IPS DF 4.7 (cell line): ENCODE measurements around the gene SKAP1.
"Not testable (repeated sequence)": the region's sequence is repeated elsewhere in the genome, so short reads cannot be mapped to it uniquely, and the experiment has no call there.

ENCODE experiments used
- DNase-seq: peaks from one replicate; pipeline ENCODE4 v3.0.0-alpha.2; 2013; ENCODE audit warnings: low spot score; ENCODE audit errors: extremely low read depth

SKAP1 gene

GRCh38 chr17:48373130-48373830, 56.7 kb downstream of the SKAP1 start:
- no peak for DNase-seq

DNA sequence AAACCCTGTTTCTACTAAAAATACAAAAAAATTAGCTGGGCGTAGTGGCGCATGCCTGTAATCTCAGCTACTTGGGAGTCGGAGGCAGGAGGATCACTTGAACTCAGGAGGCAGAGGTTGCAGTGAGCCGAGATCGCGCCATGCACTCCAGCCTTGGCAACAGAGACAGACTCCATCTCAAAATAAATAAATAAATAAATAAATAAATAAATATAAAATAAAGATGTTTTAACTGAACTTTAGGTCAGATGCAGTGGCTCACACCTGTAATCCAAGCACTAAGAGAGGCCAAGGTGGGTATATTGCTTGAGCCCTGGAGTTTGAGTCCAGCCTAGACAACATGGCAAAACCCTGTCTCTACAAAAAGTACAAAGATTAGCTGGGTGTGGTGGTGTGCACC, 61.0 kb downstream of the SKAP1 start:
- DNase-seq: not testable (repeated sequence)

DNA sequence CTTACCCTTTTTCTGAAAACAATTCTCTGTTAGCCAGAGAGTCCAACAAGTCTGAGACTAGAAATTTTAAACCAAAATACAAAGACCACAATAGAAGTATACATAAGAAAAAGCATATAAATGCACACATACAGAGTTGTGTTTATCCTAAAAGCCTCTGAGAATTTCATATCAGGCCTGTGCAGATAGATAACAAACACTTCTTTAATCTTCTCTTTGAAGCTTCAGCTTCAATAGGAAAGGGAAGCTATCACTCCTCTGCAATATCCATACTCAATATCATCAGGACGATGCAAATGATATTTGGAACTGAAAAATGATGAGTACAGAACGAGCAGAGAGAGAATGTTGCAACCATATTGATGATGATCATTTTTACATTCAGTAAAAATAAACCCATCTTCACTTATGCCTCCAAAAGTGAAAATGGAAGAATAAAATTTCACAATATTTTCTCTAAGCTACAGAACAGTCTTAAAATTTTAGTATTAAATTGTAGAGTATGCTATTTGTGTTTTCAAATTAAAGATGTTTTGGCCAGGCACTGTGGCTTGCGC, 61.6 kb downstream of the SKAP1 start:
- no peak for DNase-seq

DNA sequence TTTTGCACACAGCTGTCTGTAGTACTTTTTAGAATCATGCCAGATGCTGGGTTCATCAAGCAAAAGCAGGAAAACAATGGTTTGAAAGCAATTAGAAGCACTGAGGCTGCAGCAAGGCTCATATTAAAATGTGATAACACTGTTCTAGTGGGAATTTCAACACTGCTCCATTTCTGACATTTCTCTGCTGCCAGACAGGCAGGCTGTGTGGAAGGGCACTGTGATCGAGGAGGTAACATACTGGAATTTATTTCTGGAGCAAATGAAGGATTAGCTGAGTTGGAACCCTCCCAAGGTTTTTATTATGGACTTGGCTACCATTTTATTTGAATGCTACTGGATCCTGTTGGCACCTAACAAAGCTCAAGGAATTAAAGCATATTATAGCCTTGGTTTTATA, 66.9 kb downstream of the SKAP1 start:
- DNase-seq: no peak

- not testable (repeated sequence) for DNase-seq
Measured at GRCh38 chr17:48360861-48361633, 69.0 kb downstream of the SKAP1 start.

DNA sequence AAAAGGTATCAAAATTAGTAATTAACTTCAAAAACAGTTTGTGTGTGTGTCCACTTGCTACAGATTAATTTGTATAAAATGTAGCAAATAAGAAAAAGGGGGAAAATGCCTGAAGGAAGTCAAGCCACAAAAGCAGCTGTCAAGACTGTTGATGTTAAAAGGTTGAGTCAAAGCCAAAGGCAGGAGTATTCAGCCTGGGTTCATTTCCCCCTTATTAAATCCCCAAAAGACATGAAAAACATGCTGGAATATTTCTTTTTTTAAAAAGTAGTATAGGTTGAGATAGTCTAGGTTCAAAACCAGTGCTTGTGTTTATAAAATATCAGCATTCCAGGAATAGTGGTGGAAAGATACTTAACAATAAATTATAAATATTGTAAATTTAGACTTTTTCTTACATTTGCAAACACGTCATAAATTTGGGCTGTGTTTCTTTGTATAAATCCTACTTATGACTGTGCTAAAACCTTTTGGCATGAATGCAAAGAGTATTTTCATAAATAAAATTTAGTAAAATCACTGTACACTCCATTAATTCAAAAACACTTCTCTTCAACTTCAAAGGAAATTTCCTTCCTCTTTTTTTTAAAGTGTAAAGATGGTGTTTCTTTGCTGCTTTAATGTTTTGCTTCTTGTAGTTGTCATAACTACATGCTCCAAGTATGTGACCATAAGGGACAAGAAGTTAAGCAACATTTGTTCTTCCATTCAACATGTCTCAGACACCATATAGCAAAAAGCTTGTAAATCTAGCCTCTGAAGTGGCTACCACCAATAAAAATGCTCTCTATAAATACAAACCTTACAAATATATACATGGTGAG, 72.0 kb downstream of the SKAP1 start:
- no peak for DNase-seq

DNA sequence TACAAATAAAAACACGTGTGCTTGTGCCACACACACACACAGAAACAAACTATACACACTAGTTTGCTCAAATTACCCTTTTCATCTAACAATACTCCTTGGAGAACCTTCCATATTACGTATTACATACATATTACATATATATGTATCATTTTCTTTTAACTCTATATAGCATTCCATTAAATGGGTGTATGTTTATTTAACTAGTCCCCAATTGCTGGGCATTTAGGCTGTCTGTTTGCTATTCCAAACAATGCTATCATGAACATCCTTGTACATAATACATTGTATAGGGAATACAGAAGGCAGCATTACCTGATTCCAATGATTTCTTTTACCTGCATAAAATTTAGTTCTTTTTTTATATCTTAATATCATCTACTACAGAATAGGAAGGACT, 73.1 kb downstream of the SKAP1 start:
- no peak for DNase-seq

- no peak for DNase-seq
Measured at GRCh38 chr17:48352630-48353029, 77.4 kb downstream of the SKAP1 start.

DNA sequence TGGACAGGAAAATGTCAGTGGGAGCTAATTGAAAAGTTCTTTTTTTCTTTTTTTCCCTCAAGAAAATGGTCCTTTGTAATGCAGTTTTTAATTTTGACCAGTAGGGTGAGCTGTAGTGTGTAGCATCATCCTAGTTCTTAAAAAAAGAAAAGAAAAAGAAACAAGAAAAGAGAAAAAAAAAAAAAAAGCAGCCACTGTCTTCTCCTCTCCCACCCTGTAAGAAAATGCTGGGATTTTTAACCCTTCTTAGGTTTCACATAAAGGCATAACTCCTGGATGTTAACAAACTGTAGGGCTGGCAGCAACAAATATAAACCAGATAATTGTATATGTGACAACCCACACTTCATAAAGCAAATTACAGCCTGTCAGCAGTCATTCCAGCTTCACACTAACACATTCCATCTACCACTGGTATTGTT, 78.1 kb downstream of the SKAP1 start:
- no peak for DNase-seq

- no peak for DNase-seq
Measured at GRCh38 chr17:48348352-48348751, 81.7 kb downstream of the SKAP1 start.

GRCh38 chr17:48347177-48347576, 82.8 kb downstream of the SKAP1 start:
- no peak for DNase-seq

DNA sequence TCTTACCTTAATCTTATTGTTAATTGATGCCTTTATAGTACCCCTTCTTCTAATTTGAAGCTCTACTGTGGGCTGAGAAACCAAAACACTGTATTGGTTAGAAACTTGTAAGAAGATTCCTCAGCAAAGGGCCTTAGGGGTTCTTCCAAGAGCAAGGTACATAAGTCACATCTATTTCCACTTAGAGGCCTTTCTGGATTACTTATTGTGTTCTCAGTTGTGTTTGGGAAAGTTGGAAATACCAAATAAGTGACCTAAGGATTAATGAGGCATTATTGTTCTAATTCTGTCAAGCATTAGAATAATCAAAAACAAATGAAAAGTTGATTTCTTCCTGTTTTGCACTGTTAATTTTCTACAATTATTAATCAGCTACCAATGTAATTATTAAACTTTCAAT, 85.8 kb downstream of the SKAP1 start:
- no peak for DNase-seq

GRCh38 chr17:48340916-48341315, 89.1 kb downstream of the SKAP1 start:
- DNase-seq: no peak

DNA sequence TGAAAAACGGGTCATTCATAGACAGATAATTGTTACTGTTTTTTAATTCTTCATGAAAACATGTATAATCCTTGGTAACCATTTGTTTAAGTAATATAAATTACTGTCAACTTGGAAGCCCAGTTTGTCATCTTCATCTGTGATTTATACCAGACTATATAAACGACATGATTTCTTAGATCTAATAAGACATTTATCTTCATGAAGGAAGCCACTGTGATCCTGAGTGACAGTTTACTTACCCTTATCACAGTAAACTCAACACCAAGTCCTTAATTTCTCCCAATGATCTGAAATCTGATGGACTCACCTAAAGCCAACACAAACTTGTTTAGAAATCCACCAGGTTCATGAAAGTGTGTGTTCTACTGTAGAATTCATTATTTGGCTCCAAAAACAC, 91.3 kb downstream of the SKAP1 start:
- DNase-seq: no peak

- DNase-seq: not testable (repeated sequence)
Measured at GRCh38 chr17:48337903-48338302, 92.1 kb downstream of the SKAP1 start.

DNA sequence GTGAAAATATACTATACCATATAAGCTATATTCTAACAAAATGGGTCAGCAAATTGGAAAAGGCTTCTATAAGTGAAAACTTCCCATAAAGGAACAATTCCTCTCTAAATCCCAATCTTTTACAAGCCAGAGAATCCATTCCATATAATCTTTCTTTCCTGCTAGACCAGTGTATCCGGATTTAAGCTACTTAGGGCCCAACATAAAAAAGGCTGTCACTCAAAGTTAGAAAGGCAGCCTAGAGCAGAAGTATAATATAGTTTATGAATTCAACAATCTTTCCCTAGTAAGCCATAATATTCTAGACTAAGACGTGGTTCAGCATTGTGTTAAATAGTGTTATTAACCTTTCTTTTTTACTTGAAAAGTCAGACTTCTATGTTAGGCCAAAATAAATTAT, 93.0 kb downstream of the SKAP1 start:
- DNase-seq: no peak

DNA sequence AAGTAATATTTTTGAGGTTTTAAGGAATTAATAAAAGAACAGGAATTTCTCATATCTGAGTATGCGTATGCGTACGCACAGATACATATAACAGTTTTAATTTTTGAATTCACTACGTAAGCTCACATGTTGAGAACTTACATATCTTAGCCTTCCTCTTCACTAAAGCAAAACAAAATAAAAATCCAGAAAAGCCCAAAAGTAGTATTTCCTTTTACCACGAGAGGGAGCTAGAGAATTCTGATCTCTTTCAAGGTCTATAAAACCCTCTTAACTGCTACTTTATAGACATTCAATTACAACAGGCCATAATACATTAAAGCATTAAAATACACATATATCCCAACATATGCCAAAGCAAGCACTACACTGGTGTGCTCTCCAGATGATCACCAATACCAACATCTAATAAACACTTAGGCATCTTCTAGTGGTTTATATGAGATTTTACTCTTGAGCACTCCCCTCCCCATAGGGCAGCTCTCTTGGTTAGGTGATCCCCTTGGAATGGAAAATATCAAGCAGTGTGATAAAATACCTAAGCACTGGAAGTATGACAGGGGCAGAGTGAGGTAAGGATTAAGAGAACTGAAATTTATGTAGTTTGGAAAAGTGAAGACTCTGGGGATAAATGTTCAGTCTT, 94.0 kb downstream of the SKAP1 start:
- DNase-seq: no peak

- DNase-seq: no peak
Measured at GRCh38 chr17:48335146-48335784, 94.7 kb downstream of the SKAP1 start.

DNA sequence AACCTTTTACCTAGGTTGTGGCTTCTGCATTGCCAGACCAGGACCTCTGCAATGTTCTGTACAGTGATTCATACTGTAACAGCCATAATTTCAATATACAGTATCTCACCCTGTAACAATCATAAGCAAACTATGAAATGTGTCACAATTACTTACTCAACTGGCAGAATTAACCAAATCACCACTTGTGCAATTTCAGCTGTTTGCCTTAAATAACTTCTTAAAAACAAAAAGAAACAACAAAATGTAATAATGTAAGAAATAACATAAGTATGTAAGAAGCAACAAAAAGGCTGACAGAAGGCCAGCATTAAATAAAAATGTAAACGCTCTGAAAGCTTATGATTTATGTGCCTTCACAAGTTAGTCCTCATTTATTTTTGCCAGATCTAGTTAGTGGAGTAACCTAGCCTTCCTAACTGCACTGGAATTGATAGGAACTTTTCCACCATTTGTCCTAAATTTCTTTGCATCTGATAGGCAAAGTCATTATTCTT, 96.9 kb downstream of the SKAP1 start:
- DNase-seq: no peak

- DNase-seq: no peak
Measured at GRCh38 chr17:48330887-48331286, 99.1 kb downstream of the SKAP1 start.

DNA sequence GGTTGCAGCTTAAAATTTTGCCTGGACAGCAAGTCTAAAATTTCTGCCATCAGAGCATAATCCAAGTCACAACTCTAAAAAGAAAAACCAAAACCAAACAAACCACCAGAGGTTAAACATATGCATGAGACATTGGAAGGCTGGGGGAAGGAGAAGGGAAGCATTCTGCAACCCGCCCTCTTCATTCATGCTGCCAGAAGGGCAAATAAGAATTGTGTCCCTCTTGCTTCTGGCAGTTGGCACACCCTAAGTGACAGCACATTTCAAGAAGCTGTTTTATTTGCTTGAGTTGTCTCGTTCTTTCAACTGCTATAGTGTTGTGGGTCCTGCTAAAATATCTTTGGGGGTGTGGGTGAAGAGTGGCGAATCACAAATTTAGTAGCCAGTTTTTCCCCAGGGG, 99.6 kb downstream of the SKAP1 start:
- DNase-seq: no peak
